HG02678 (cell line): Measurements from ENCODE around the gene FKBP9.
"Not testable (repeated sequence)": the region's sequence is repeated elsewhere in the genome, so short reads cannot be mapped to it uniquely, and the experiment has no call there.

ENCODE experiments used
- ATAC-seq: cut with Tn5 transposase; IDR thresholded peaks from one replicate; pipeline ENCODE4 v1.9.1; 2021; ENCODE audit warnings: mild to moderate bottlenecking, moderate library complexity; ENCODE audit not compliant: unreplicated experiment

The FKBP9 gene

DNA sequence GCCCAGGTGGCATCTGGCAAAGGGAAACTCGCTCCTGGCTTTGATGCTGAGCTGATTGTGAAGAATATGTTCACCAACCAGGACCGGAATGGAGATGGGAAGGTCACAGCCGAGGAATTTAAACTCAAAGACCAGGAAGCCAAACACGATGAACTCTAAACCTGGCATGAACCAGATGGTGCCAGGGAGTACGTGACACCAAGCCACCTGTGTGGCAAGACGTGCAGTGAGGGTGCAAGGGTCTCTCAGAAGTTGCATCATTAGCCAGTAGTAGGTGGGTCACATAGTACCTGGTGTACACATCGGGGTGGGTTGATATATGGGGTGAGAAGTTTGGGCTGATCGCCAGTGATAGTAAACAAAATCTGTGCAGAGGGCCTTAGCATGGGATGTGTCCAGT, 48.0 kb downstream of the FKBP9 start:
- ATAC-seq: not testable (repeated sequence)

DNA sequence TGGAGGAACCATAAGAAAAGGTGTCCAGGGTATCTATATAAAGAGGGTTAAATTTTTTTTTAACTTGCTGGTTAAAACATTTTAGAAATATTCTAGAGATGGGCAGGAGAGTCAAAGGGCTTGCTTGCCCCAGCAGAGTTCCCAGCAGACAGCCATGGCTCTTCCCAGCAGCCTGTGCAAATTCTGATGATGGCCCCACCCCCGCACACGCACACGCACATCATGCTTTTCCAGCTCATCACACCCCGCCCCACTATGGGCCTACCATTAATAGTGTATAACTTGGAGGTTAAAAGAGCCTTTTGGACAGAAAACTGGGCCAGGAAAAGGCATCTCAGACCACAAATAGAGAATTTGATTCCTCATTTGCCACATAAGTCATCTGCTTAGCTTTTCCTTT, 48.5 kb downstream of the FKBP9 start:
- not testable (repeated sequence) for ATAC-seq

DNA sequence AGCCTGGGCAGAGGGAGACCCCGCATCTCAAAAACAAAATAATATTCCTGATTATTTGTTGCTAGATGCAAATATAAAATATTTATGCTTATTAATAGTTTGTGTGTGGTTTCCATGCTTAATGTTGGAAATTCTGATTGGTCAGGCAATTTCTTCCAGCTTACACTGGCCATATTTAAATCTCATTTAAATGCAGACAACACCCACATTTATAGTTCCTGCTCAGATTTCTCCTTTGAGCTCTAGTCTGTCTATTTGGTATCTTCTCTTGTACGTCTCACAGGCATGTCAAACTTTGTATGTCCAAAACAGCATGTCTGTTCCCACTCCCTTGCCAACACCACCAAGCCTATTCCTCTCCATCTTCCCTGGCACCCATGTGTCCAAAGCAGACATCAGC, 52.5 kb downstream of the FKBP9 start:
- no peak for ATAC-seq

DNA sequence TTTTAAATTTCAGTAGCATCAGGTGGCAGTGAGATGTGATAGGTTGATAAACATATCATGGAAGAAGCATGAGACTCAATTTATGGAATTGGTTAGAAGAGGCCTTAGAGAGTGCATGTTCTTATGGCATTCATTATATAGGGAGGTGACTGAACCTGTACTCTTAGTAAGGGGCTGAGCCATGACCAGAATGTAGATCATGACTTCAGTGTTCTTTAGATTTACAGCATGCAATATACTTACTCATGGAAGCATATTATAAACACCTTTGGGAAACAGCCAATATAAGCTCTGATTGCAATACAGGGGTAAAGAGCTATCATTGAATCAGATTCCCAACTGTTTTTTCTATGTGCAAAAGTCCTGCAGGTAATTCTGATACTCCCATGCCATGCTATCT, 55.1 kb downstream of the FKBP9 start:
- ATAC-seq: no peak

DNA sequence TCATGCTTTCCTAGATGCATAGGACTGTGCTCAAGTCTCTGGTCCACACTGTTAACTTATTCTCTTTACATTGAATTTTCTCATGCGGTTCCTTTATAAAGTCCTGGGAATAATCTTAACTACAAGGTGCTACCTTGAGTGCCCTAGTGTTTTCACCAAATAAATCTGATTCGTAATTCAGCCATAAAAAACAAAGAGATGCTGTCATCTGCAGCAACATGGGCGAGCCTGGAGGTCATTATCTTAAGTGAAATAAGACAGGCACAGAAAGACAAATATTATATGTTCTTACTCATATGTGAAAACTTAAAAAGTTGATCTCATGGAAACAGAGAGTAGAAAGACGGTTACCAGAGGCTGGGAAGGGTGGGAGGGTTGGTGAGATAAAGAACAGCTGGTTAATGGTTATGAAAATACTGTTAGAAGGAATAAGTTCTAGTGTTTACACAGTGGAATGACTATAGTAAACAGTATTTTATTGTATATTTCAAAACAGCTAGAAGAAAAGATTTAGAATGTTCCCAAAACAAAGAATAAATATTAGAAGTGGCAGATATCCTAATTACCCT, 67.0 kb downstream of the FKBP9 start:
- no peak for ATAC-seq

DNA sequence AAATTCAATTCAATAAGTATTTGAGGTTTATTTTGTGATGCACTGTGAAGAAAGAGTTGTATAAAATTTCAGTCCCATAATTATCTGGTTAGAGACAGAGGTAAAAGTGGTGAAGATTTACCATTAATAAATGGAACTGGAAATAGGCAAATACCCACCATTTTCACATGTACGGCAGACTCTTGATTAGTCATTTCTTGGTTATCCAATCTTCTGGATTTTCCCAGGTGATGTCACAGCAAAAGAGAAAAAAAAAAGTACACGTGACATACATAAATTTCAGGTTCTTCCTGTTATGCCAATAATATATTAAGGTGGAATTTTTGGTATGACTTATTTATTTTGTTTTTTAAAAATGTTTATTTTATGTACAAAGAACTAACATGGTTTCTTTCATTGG, 78.5 kb downstream of the FKBP9 start:
- no peak for ATAC-seq

DNA sequence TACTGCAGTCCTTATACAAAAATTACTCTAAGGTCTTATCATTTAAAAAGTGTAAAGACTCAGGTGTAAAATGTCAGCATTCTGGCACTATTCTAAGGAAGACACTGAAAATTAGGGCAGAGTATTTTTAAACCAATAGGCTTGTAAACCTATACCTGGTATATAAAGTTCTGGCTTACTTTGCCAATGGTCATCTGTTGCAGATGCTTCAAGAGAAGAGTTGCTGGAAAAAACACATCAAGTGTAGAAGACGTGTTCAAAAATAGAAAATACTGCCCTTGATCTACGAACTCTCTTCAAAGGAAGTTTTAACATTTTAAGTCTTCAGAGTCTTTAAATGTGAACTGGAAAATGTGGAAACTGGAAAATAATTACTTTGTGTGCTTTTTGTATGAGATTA, 81.4 kb downstream of the FKBP9 start:
- ATAC-seq: no peak

DNA sequence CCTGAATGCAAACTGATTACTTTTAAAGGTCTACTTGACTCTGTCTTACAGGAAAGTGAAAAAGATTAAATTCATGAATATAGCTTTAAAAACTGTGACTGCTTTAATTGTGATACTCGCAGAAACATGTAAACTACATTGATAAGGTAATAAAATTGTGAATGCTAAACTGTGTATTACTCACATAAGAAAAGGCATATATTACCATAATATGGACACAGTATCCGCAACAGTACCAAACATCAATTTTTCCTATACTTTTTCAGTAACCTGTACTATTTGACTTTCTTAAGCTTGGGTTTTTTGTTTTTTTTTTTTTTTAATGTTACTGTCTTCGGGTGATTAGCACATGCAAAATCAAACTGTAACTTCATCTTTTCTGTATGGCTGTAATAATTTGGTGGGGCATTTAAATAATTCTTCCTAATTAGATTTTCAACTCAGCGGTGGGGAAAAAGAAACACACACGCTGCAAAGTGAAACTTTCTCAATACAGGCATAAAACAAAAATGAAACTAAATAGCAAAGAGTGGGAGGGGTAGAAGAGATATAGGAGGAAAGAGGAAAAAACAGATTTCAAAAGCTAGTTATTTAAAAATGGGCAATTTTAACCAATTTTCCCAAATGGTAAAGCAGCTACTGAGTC, 82.1 kb downstream of the FKBP9 start:
- ATAC-seq: peak; percentile 38

DNA sequence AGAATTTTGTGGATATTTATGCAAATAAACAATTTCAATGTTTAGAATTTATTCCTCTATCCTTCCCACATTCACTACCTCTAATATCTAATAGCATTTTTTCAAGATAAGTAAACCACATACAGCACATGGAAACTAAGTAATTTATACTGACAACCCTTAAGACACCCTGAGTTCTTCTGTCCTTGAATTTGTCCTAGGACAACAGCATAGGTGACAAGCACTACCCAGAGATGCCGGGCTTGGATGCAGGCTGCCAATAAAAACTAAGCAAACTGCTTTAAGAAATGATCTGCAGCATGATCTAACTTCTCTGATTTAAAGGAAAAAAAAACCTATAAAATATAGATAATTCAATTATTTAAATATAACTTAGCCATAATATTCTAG, 82.7 kb downstream of the FKBP9 start:
- no peak for ATAC-seq

DNA sequence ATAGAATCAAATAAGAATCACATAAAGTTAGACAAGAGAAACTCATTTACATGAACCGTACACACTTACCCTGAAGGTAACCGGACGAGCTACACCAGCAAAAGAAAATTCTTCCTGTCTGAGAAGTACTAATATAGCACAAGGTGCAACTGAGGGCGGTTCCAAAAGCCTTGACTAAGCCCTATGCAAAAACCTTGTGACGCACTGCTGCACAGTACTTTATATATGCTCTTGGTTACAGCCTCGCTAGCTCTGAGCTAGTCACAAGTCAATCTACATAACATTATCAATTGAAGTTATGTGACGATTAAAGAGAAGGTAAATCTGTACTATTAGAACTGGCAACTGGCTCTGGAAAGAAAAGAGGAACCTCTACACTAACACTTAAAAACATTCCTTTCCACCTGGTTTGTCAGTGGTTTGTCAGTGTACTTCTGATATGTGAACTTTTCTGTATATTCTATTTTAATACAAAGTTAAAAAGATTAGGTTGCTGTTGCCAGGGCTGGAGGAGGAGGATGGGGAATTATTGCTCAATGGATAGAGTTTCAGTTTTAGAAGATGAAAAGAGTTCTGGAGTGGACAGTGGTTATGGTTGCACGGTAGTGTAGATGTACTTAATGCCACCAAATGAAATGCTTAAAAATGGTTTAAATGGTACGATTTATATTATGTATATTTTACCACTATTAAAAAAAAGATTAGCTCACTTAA, 83.7 kb downstream of the FKBP9 start:
- peak; percentile 93 for ATAC-seq

DNA sequence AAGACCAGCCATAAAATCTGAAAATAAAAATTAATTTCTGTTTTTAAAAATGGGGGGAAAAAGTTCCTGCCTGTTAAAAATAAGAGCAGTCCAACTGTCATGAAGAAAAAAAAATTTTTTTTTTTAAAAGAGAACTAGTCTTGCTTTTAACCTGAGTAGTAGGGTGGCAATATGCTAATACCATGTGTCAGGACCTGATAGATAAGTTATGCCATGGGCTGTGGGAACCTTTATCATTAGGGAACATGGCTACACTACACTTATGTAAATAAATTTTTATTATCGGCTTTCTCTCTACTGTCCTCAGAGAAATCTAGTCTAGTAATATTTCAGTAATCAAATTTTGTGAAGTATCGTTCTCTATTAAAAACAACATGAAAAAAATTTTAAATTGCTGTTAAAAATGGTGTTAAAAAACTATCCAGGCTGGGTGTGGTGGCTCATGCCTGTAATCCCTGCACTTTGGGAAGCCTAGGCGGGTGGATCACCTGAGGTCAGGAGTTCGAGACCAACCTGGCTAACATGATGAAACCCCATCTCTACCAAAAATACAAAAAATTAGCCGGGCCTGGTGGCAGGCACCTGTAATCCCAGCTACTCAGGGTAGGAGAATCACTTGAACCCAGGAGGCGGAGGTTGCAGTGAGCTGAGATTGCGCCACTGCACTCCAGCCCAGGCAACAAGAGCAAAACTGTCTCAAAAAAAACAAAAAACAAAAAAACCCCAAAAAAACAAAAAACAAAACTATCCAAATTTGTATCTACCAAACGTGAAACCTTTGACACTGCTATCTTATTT, 84.6 kb downstream of the FKBP9 start:
- ATAC-seq: no peak

DNA sequence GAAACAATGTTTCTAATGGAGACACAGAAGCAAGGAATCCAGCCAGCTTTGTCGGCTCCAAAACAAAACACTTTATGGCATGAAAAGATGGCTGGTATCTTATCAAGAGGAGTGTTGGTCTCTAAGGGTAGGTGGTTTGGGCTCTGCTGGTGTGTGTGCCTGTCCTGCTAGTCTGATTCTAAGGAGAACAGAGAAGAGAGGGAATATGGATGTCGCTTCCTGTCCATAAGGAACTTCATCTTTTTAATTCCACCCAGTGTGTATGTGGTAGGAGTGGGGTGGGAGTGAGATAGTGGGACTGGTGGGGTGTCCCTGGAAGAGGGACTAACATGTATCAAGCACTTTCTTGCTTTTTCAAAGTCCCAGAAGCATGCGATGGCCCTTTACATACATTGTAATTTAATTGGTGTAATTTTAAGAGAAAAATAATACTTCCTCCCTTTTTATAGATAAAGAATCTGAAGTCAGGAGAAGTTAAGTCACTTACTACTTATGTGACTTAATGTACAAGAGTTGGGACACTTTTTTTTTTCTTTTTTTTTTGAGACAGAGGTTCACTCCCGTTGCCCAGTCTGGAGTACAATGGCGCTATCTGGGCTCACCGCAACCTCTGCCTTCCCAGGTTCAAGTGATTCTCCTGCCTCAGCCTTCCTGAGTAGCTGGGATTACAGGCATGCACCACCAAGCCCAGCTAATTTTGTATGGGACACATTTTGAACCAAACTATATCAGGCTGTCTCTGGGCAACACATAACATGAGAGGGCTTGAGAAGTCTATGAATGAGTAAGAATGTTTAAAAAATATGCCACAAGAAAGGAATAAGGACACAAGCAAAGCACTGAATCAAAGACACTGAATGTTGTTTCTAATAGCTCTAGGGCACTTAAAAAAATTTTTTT, 86.5 kb downstream of the FKBP9 start:
- ATAC-seq: no peak

DNA sequence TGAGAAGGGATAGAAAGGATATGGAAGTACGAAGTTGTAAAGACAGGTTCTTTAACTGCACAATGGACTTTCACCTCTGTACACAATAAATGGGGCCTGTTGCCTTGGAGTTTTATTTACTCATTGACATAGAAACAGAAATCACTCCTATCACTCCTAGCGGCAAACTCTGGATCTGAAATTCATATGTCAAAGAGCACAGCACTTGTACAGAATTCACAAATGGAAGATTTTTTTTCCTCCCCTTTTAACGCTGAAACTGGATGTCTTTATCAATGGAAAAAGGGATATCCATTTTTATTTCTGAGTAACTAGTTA, 87.1 kb downstream of the FKBP9 start:
- ATAC-seq: no peak

DNA sequence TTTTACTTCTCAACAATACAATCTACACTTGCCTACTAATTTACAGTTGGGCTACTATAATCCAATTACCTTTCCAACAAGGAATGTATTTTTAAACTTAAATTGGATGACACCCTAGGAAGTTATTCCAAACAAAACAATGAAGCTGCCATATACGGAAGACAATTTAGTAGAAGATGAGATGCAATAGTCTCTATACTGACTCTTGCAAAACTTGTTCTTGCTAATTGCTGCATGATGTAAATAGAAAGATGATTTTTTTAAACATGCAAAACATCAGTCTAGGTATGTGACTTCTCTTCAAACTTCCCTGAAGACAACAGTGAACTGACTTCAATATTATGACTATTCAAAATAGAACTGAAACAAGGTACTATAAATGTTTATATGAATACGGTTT, 87.7 kb downstream of the FKBP9 start:
- peak; percentile 36 for ATAC-seq

DNA sequence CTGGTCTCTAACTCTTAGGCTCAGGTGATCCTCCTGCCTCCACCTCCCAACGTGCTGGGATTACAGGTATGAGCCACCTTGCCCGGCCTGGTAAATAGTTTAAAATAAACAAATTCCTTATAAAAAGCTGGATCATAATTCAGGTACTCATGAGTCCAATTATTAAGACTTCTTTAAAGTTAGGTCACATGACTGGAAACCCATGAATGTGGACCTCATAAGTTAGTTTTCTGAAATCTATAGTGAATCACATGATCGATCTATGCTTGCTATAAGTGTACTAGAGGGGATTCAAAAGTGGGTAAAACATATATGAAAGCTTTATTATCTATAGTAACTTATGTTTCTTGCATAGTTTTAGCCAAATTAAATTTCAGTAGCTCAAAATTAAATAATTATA, 91.0 kb downstream of the FKBP9 start:
- ATAC-seq: no peak

DNA sequence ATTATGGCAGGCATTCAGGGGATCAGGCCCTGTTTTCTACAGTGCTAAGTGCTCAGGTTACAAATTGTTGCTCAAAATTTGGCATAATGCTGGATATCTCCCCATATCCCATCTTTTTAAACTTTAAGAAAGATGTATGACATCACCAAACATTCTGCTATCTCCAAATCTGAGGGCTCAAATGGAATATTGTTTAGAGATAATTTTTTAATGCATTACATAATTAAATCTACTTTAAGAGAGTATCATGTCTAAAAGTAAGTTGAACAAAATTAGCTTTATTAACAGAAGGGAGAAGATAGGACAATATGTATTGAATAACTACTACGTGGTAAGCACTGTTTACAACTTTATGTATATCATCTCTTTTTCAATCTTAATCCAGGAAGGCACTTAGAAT, 91.5 kb downstream of the FKBP9 start:
- ATAC-seq: no peak

DNA sequence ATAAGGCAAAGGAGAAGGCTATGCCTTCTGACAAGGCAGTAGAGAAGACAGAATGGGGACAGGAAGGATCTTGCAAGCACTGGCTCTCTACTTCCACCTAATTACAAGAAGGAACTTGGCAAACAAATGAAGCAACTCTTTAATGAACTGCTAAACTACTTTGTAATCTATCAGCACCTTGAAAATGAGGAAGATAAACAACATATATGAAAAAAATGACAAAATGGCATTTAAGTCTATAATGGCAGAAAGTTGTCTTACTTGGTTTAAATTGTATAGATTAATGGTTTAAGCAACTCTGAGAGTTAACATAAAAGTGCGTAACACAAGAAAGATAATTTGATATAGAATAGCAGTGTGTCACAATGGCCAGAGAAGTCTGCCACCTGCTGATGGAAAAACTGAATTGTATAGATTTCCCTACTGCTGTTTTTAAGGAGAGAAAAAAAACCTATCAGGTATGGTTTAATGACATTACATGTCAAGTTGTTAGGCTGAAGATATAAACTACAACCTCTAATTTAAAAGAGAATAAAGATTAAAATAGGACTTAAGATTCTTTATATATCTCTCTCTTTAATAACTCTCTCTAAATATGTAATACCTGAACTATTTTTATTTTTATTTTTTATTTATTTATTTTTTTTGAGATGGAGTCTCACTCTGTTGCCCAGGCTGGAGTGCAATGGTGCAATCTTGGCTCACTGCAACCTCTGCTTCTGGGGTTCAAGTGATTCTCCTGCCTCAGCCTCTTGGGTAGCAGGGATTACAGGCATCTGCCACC, 93.5 kb downstream of the FKBP9 start:
- ATAC-seq: peak; percentile 57

DNA sequence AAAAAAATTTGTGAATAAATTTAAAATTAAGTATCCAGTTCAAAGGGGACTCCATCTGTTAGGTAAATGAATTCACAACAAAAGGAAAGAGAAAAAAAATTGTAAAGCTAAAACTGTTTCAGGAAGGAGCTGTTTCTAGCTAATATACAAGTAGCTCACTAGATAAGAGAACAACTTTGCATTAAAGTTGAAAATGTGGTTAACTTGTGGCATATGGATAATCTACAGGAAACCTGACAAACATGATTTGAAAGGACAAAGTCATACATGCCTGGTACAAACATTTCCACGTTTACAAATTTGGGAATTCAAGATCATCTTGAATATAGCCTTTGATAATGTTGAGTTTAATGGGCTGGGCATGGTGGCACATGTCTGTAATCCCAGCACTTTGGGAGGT, 96.5 kb downstream of the FKBP9 start:
- ATAC-seq: no peak

DNA sequence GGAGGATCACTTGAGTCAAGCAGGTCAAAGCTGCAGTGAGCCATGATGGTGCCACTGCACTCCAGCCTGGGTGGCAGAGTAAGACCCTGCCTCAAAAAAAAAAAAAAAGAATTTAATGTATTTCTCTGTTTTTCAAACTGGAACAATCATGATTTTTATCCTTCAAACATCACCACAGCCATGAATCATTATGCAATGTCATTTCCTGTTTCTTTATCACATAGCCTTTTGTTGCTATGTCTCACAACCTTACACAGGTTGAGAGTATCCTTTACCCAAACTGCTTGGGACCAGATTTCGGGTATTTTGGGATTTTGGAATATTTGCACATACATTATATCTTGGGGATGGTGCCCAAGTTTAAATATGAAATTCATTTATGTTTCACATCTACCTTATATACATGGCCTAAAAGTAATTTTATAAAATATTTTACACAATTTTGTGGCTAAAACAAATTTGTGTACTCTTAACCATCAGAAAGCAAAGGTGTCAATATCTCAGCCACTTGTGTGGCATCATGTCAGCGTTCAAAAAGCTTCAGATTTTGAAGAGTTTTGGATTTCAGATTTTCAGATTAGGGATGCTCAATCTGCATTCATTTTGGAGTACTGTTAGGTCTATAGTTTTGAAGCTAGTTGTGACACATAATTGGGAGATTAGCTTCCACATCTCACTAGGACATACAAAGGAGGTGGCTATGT, 97.2 kb downstream of the FKBP9 start:
- peak; percentile 35 for ATAC-seq
